Parathyroid adenoma (tissue), 2 donors: ENCODE results near the gene CA5A.
"Not testable (repeated sequence)": the region's sequence is repeated elsewhere in the genome, so short reads cannot be mapped to it uniquely, and the experiment has no call there.

Experiments used
- H2AFZ ChIP-seq: fragments of 300-600 bp; sonication (generic); one replicate; pipeline ENCODE4 v1.7.0; 2017; ENCODE audit warnings: antibody characterized with exemption, mild to moderate bottlenecking
- H3K27ac ChIP-seq: fragments of 300-600 bp; sonication (generic); one replicate; pipeline ENCODE4 v1.7.0; 2017
- H3K27me3 ChIP-seq: fragments of 300-600 bp; sonication (generic); one replicate; pipeline ENCODE4 v1.7.0; 2017; ENCODE audit warnings: low read length; ENCODE audit not compliant: control insufficient read depth, insufficient read depth
- H3K36me3 ChIP-seq: fragments of 300-600 bp; sonication (generic); one replicate; pipeline ENCODE4 v1.7.0; 2017; ENCODE audit warnings: low read length; ENCODE audit not compliant: control insufficient read depth, insufficient read depth
- H3K4me1 ChIP-seq: fragments of 300-600 bp; sonication (generic); one replicate; pipeline ENCODE4 v1.7.0; 2017; ENCODE audit warnings: control low read depth
- H3K4me2 ChIP-seq: fragments of 300-600 bp; sonication (generic); one replicate; pipeline ENCODE4 v1.7.0; 2017; ENCODE audit warnings: low read length
- H3K4me3 ChIP-seq: fragments of 300-600 bp; sonication (generic); one replicate; pipeline ENCODE4 v1.7.0; 2017; ENCODE audit warnings: low read depth, low read length
- H3K79me2 ChIP-seq: fragments of 300-600 bp; sonication (generic); one replicate; pipeline ENCODE4 v1.7.0; 2017; ENCODE audit warnings: control low read depth
- H3K9ac ChIP-seq: fragments of 300-600 bp; sonication (generic); one replicate; pipeline ENCODE4 v1.7.0; 2017; ENCODE audit warnings: mild to moderate bottlenecking
- H3K9me3 ChIP-seq: fragments of 300-600 bp; sonication (generic); one replicate; pipeline ENCODE4 v1.7.0; 2017; ENCODE audit warnings: low read length; ENCODE audit not compliant: control insufficient read depth
- CTCF ChIP-seq: fragments of 300-600 bp; sonication (generic); IDR thresholded peaks from one replicate; pipeline ENCODE4 v1.7.0; 2017; ENCODE audit warnings: antibody characterized with exemption, mild to moderate bottlenecking
- donor health status: primary hyperparathyroidism.

CA5A gene

GRCh38 chr16:87895641-87896141, 40.6 kb downstream of the CA5A start:
- no peak overlapping the region for H3K4me3 ChIP-seq
- no peaks in the 10 kb centered on the region for H3K36me3 ChIP-seq
- no peak overlapping the region for H3K9ac ChIP-seq
- no peaks in the 10 kb centered on the region for H3K4me1 ChIP-seq
- H3K27me3 ChIP-seq = no peaks in the 10 kb centered on the region
- H3K9me3 ChIP-seq = no peaks in the 10 kb centered on the region
- no peak overlapping the region for H3K27ac ChIP-seq
- no peak for TF ChIP-seq CTCF
- H3K4me2 ChIP-seq = no peak overlapping the region
- H3K79me2 ChIP-seq = no peaks in the 10 kb centered on the region
- no peak overlapping the region for H2AFZ ChIP-seq

DNA sequence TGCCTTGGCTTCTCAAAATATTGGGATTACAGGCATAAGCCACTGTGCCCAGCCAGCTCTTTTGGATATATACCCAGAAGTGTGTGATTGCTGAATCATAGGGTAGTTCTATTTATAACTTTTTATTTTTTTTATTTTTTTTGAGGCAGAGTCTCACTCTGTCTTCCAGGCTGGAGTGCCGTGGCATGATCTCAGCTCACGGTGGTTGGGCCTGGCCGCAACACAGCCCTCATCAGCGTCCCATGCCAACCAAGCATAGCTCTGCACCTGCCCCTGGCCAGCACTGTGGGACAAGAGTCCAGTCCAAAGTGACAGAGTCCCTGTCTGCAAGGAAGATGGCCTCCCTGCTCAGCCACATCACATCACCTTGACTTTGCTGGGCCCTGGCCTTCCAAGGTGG, 42.3 kb downstream of the CA5A start:
- not testable (repeated sequence) for H3K9me3 ChIP-seq, H3K36me3 ChIP-seq, H2AFZ ChIP-seq, H3K79me2 ChIP-seq, H3K27me3 ChIP-seq, H3K27ac ChIP-seq, H3K4me3 ChIP-seq, H3K9ac ChIP-seq, H3K4me2 ChIP-seq, H3K4me1 ChIP-seq

- Histone ChIP-seq H3K79me2 (no peaks in the 10 kb centered on the region), H3K9me3 (no peaks in the 10 kb centered on the region), H3K4me1 (no peaks in the 10 kb centered on the region), H3K4me3 (no peak overlapping the region), H3K4me2 (no peak overlapping the region), H3K27ac (no peak overlapping the region), H2AFZ (no peak overlapping the region), H3K36me3 (no peaks in the 10 kb centered on the region), H3K9ac (no peak overlapping the region), H3K27me3 (no peaks in the 10 kb centered on the region)
- TF ChIP-seq CTCF = no peak
Measured at GRCh38 chr16:87891764-87892163, 44.6 kb downstream of the CA5A start.

DNA sequence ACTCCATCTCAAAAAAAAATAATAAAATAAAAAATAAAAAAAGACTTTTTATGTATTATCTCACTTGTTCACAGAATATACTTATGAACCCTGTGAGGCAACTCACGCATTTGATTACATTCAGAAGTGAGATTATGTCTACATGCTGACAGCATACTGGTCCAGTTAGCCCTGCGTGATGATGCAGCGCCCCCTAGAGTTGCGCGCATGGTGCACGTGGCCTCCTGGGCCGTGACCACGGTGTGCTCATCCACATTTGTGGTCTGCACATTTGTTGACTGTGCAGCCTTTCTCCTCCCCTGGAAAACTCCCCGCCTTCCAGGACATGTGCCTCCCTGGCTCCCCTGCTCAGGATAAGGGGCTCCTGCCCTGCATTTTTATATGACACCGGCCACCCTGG, 46.6 kb downstream of the CA5A start:
- not testable (repeated sequence) for H3K36me3 ChIP-seq, H3K4me2 ChIP-seq, H3K9ac ChIP-seq, H3K27me3 ChIP-seq, H3K4me1 ChIP-seq, H3K27ac ChIP-seq, H2AFZ ChIP-seq, H3K4me3 ChIP-seq, H3K79me2 ChIP-seq, H3K9me3 ChIP-seq

DNA sequence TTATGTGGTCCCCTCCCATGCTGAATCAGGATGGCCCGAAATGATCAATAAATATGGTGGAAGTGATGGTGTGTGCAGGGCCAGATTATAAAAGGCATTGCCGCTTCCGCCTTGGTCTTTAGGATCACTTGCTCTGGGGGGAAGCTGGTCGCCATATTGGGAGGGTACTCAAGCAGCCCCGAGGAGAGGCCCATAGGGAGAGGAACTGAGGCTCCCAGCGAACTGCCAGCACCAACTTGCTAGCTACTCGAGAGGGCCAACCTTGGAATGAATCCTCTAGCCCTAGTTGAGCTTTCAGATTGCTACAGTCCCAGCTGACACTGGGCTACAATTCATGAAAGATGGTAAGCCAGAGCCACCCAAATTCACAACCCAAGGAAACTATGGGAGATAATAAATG, 48.0 kb downstream of the CA5A start:
- not testable (repeated sequence) for H3K79me2 ChIP-seq, H3K27ac ChIP-seq, H3K27me3 ChIP-seq, H3K4me2 ChIP-seq, H3K4me1 ChIP-seq, H3K9me3 ChIP-seq, H3K36me3 ChIP-seq, H3K9ac ChIP-seq, H2AFZ ChIP-seq, H3K4me3 ChIP-seq

DNA sequence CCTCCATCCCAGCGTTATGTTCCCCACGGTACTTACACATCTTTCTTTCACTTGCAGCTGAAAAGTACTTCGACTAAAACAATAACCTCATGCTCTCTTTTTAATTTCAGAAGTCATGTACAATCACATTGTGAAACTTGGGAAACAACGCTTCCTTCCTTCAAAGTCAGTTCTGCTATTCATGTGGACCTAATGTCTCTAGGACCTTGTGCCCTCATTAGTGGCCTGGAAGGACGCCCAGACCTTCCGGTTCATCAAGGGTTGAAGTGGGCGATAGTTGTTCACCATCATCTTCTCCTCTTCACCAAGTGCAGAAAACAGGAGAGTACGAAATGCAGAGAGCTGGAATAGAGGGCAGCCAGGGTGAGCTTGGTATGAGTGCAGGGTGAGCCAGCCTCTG, 48.4 kb downstream of the CA5A start:
- not testable (repeated sequence) for H3K4me1 ChIP-seq, H3K36me3 ChIP-seq, H3K27me3 ChIP-seq, H3K4me3 ChIP-seq, H3K9me3 ChIP-seq, H3K9ac ChIP-seq, H3K27ac ChIP-seq, H2AFZ ChIP-seq, H3K79me2 ChIP-seq, H3K4me2 ChIP-seq

GRCh38 chr16:87885371-87885967, 50.9 kb downstream of the CA5A start:
- not testable (repeated sequence) for H3K4me3 ChIP-seq, H3K4me1 ChIP-seq, H3K36me3 ChIP-seq, H3K4me2 ChIP-seq, H3K9ac ChIP-seq, H3K27me3 ChIP-seq, H2AFZ ChIP-seq, H3K9me3 ChIP-seq, H3K27ac ChIP-seq, H3K79me2 ChIP-seq
